Measurements from ENCODE around the gene ESCO1. TPM values are rescaled to one million over a fixed set of nuclear protein-coding genes. Genes with fewer than 3 reads are reported as not detected.

ESCO1 gene
- total RNA-seq, 2 experiments from 2014 or later, result 25.3 to 37.7 TPM

- Histone ChIP-seq H2AFZ (ENCODE audit: low read length) (no peak overlapping the region), H3K27ac (ENCODE audit: low read depth, low read length, poor library complexity, severe bottlenecking) (no peak overlapping the region), H3K4me1 (ENCODE audit: insufficient read depth, low read length, poor library complexity, severe bottlenecking) (no peaks in the 10 kb centered on the region), H3K9me3 (ENCODE audit: low read length) (no peaks in the 10 kb centered on the region), H3K9me2 (ENCODE audit: insufficient read depth, low read length) (no peaks in the 10 kb centered on the region), H3K4me3 (ENCODE audit: low read depth, low read length, poor library complexity, severe bottlenecking) (no peak overlapping the region), H4K20me1 (ENCODE audit: insufficient read depth, low read length) (no peaks in the 10 kb centered on the region), H3K4me2 (ENCODE audit: low read length) (no peak overlapping the region), H3K36me3 (ENCODE audit: insufficient read depth, low read length) (peaks cover 38% of the 10 kb centered on the region), H3K79me2 (ENCODE audit: insufficient read depth, low read depth, low read length) (no peaks in the 10 kb centered on the region)
- no peak for DNase-seq (ENCODE audit: low spot score)
- CTCF ChIA-PET (ENCODE audit: unreplicated experiment), result no interaction called here
- intact Hi-C loops (cut with micrococcal nuclease; ENCODE audit: unreplicated experiment), result no loop called here
- POLR2A ChIA-PET, result no interaction called here
- no peak for TF ChIP-seq EZH2phosphoT487 (IDR thresholded peaks at IDR 0.05; ENCODE audit: borderline replicate concordance, low read depth, low read length)
- no peak for TF ChIP-seq CTCF (conservative IDR thresholded peaks at IDR 0.05; ENCODE audit: low read length)
- no TSS peak for BruUV-seq (replicated peaks)
These were observed 38.3 kb upstream of the ESCO1 start for GRCh38 chr18:21638822-21639221.

- Histone ChIP-seq H3K4me1 (ENCODE audit: insufficient read depth, low read length, poor library complexity, severe bottlenecking) (no peaks in the 10 kb centered on the region), H3K36me3 (ENCODE audit: insufficient read depth, low read length) (peaks cover 51% of the 10 kb centered on the region), H2AFZ (ENCODE audit: low read length) (no peak overlapping the region), H3K79me2 (ENCODE audit: insufficient read depth, low read depth, low read length) (no peaks in the 10 kb centered on the region), H3K9me2 (ENCODE audit: insufficient read depth, low read length) (no peaks in the 10 kb centered on the region), H3K4me3 (ENCODE audit: low read depth, low read length, poor library complexity, severe bottlenecking) (no peak overlapping the region), H4K20me1 (ENCODE audit: insufficient read depth, low read length) (no peaks in the 10 kb centered on the region; the same call in 1 of the 2 replicates), H3K27ac (ENCODE audit: low read depth, low read length, poor library complexity, severe bottlenecking) (no peak overlapping the region), H3K4me2 (ENCODE audit: low read length) (no peak overlapping the region), H3K9me3 (ENCODE audit: low read length) (no peaks in the 10 kb centered on the region)
- TF ChIP-seq CTCF (conservative IDR thresholded peaks at IDR 0.05; ENCODE audit: low read length) (no peak), EZH2phosphoT487 (IDR thresholded peaks at IDR 0.05; ENCODE audit: borderline replicate concordance, low read depth, low read length) (no peak)
- ChIA-PET CTCF (ENCODE audit: unreplicated experiment) (no interaction called here), POLR2A (interaction anchor here (0.6 to 0.7 kb wide), 2 partner anchors 22 to 101 kb away, joined by 3 to 4 read pairs; no protein-coding TSS in a partner anchor)
- DNase-seq (ENCODE audit: low spot score), result no peak
- intact Hi-C loops (cut with micrococcal nuclease; ENCODE audit: unreplicated experiment), result no loop called here
- no TSS peak for BruUV-seq (replicated peaks)
These were observed 36.3 kb upstream of the ESCO1 start for GRCh38 chr18:21636769-21637168.

GRCh38 chr18:21634588-21635199, 34.2 kb upstream of the ESCO1 start:
- no peak for DNase-seq (ENCODE audit: low spot score)
- no peak overlapping the region for H3K4me2 ChIP-seq (ENCODE audit: low read length)
- POLR2A ChIA-PET, result interaction anchor here (0.6 kb wide), 3 partner anchors 66 to 734 kb away, joined by 3 to 4 read pairs (median 4); no protein-coding TSS in a partner anchor
- TSS peak; percentile 4 for BruUV-seq (replicated peaks)
- no peak overlapping the region for H3K4me3 ChIP-seq (ENCODE audit: low read depth, low read length, poor library complexity, severe bottlenecking)
- no peak overlapping the region for H3K27ac ChIP-seq (ENCODE audit: low read depth, low read length, poor library complexity, severe bottlenecking)
- H3K36me3 ChIP-seq (ENCODE audit: insufficient read depth, low read length), result peaks cover 63% of the 10 kb centered on the region
- no peak overlapping the region for H2AFZ ChIP-seq (ENCODE audit: low read length)
- H4K20me1 ChIP-seq (ENCODE audit: insufficient read depth, low read length), result no peaks in the 10 kb centered on the region; the same call in 1 of the 2 replicates
- no peaks in the 10 kb centered on the region for H3K4me1 ChIP-seq (ENCODE audit: insufficient read depth, low read length, poor library complexity, severe bottlenecking)
- intact Hi-C loops (cut with micrococcal nuclease; ENCODE audit: unreplicated experiment), result no loop called here
- no peaks in the 10 kb centered on the region for H3K9me2 ChIP-seq (ENCODE audit: insufficient read depth, low read length)
- CTCF ChIA-PET (ENCODE audit: unreplicated experiment), result interaction anchor here (0.6 kb wide), 1 partner anchor 22 kb away, joined by 3 read pairs; no protein-coding TSS in a partner anchor
- H3K79me2 ChIP-seq (ENCODE audit: insufficient read depth, low read depth, low read length), result peaks cover 5% of the 10 kb centered on the region; the same call in 1 of the 2 replicates
- TF ChIP-seq CTCF (conservative IDR thresholded peaks at IDR 0.05; ENCODE audit: low read length) (no peak), EZH2phosphoT487 (IDR thresholded peaks at IDR 0.05; ENCODE audit: borderline replicate concordance, low read depth, low read length) (no peak)
- no peaks in the 10 kb centered on the region for H3K9me3 ChIP-seq (ENCODE audit: low read length)
